Upper lobe of left lung (tissue), 4 donors: ENCODE data around the gene RBM18.

Experiments
- CTCF ChIP-seq, 6 experiments: fragments of 450-650 bp in 4 of 6; fragments of 200-600 bp in 2 of 6; sonication (generic) in 2 of 6; IDR thresholded peaks; one replicate each; pipeline ENCODE4 v1.5.1; 2016 to 2019; ENCODE audit warnings: antibody characterized with exemption in 6 of 6
- POLR2A ChIP-seq, 4 donors: fragments of 450-650 bp; IDR thresholded peaks; one replicate each; pipeline ENCODE4 v1.5.1; 2016 to 2017; ENCODE audit warnings: antibody characterized with exemption in 4 of 4, mild to moderate bottlenecking in 2 of 4

GRCh38 chr9:122190597-122191381 is 73.9 kb downstream of the RBM18 start:
- TF ChIP-seq CTCF (IDR thresholded peaks at IDR 0.05) (no peak), POLR2A (IDR thresholded peaks at IDR 0.05) (no peak)
